GM12874 (cell line): ENCODE data around the gene PRRT1B.

ENCODE experiments used
- CTCF ChIP-seq: IDR thresholded peaks from 2 replicates; pipeline ENCODE4 v1.5.1; 2011; ENCODE audit warnings: low read depth, mild to moderate bottlenecking, control low read depth, low read length, moderate library complexity; ENCODE audit not compliant: insufficient read depth

The PRRT1B gene

GRCh38 chr9:131575946-131576853, 30.9 kb downstream of the PRRT1B start:
- TF ChIP-seq CTCF: no peak

DNA sequence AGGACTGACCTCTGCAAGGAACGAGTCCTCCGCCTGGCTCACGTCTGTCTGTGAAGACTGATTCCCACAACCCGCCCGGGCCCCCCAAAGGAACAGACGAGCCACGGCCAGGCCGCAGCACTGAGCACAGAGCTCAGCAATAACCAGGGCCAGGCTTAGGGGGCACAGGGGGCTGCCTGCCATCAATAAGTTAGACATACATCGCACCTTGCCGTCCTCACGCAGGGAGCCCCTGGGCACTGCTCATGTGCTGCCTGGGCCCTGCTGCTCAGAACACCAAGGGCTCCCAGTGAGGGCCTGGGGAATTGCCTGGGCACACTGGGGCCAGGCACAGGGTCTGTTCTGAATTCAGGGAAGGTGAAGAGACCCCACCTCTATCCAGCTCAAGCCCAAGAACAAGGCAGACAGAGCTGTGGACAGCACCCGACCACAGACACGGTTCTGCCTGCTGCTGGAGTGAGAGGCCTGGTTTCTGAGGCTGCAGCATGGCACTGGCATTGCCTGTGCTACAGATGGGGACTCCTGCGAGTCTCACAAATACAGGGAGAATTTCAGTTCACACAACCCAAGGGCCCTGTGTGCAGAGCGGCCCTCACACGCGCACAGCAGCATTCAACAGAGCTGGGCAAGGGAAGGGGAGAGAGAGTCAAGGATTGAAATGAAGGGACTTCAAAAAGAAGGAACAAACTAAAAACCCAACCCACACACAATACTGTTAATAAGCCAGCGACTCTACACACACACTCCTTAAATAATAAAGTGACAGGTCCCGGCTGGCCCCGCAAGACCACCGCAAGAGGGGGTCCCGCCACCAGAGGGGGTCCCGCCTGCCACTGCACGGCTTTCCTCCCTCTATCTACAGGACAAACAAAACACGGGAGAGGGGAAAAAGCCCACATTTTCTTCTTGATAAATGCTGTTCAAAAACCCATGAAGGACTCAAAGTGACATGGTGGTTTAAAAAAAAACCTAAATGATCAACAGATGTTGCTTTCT, 32.0 kb downstream of the PRRT1B start:
- TF ChIP-seq CTCF: no peak

GRCh38 chr9:131578021-131578420, 32.7 kb downstream of the PRRT1B start:
- no peak for TF ChIP-seq CTCF

GRCh38 chr9:131578731-131579504, 33.6 kb downstream of the PRRT1B start:
- TF ChIP-seq CTCF: no peak

- TF ChIP-seq CTCF: no peak
Observed at GRCh38 chr9:131579789-131580211, 34.5 kb downstream of the PRRT1B start.

DNA sequence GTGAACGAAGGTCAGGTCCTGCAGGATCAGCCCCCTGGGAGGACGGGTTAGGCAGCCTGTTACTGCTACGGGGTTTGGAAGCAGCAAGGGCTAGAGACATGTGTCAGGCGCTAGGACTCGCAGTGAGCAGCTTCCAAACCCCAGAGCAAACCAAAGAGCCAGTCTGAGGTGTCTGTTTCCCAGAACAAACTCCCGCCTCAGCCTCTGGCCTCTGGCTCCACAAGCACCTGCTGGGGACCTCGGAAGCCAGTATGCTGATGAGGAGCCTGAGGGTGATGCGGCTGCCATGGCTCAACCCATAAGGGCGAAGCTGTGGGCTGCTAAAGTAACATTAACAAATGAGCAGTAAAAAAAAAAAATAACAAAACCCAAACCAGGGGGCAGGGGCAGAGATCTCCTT, 35.0 kb downstream of the PRRT1B start:
- no peak for TF ChIP-seq CTCF

DNA sequence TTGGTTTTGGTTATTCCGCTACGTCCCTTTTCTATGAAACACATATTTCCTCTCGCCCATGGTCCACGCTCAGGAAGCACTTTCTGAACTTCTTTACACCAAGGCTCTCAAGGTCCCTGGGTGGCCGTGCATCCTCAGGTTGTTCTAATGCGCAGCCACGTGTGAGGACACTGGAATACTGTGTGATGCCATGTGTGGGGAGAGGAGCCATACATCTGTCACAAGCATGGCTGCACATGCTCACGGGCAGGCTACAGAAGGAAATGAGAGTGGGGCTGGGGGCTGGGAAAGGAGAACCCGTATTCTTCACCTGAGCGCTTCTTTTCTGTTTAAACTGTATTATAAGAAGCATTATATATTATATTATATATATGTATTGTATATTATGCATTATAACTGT, 36.7 kb downstream of the PRRT1B start:
- no peak for TF ChIP-seq CTCF
